ENCODE measurements around the gene ADAMTS19. TPM values are rescaled to one million over a fixed set of nuclear protein-coding genes. Genes with fewer than 3 reads are reported as not detected.
A peak's percentile ranks its signal among the peaks of the same experiment; 100 is the strongest.

Gene ADAMTS19
- total and polyA plus RNA-seq, 2 of the 8 experiments (the other 6 are each of a cell fraction or from before 2014, with no cell fraction given) = 17.3 to 28.8 TPM

- H2AK5ac ChIP-seq (ENCODE audit: low read depth, low read length) = no peak overlapping the region
- no peak overlapping the region for H2BK120ac ChIP-seq (replicated peaks; ENCODE audit: low read depth, low read length)
- no peak overlapping the region for H2BK20ac ChIP-seq (ENCODE audit: low read length)
- H3K79me1 ChIP-seq (ENCODE audit: low read depth, low read length) = no peaks in the 10 kb centered on the region
- H3K4me3 ChIP-seq (ENCODE audit: extremely low read depth in 1 of 4, insufficient read depth in 2 of 4, low read depth in 3 of 4, low read length in 4 of 4) = no peak overlapping the region
- ChIA-PET CTCF (ENCODE audit: partially characterized antibody) (interaction anchor here (0.8 to 2.2 kb wide), 4 partner anchors 8 to 111 kb away, joined by 3 to 6 read pairs (median 4); no protein-coding TSS in a partner anchor), POLR2A (ENCODE audit: partially characterized antibody) (no interaction called here)
- H3K56ac ChIP-seq (replicated peaks; ENCODE audit: insufficient read length, low read depth, low read length) = no peak overlapping the region
- H2AFZ ChIP-seq (ENCODE audit: low read length) = no peak overlapping the region
- WGBS, 2 experiments (ENCODE audit: extremely low coverage in 1 of 2, insufficient coverage in 1 of 2, insufficient read length in 1 of 2, insufficient replicate concordance in 2 of 2, low coverage in 1 of 2, low lambda C conversion rate in 2 of 2, missing lambda C conversion rate in 1 of 2) = 67% methylated on average over 2 of the region's 2 CpGs; no CpG with 5 or more reads in 1 of the 2 experiments
- H3K79me2 ChIP-seq (ENCODE audit: control insufficient read depth in 1 of 2, insufficient read depth in 2 of 2, low read length in 2 of 2) = no peaks in the 10 kb centered on the region
- no peak overlapping the region for H4K91ac ChIP-seq (replicated peaks; ENCODE audit: insufficient read length, low read length)
- no peak overlapping the region for H3K23ac ChIP-seq (ENCODE audit: insufficient read length)
- peaks cover 0 to 14% (median 0%) of the 10 kb centered on the region in 4 experiments; a peak in 4 of 8 replicates for H3K36me3 ChIP-seq (ENCODE audit: control insufficient read depth in 2 of 4, insufficient read depth in 4 of 4, low read length in 3 of 4)
- no peak overlapping the region for H3K18ac ChIP-seq (ENCODE audit: extremely low read depth, low read length)
- no peak overlapping the region for H3K14ac ChIP-seq (ENCODE audit: insufficient read length)
- H4K20me1 ChIP-seq (replicated peaks in 1 of 2; ENCODE audit: control insufficient read depth in 1 of 2, insufficient read depth in 2 of 2, low read length in 2 of 2) = no peaks in the 10 kb centered on the region
- H2BK5ac ChIP-seq (ENCODE audit: low read depth, low read length) = no peak overlapping the region
- peak overlapping the region in 1 of 2 experiments; percentile 12; a peak in 2 of 4 replicates for H3K4me2 ChIP-seq (ENCODE audit: insufficient read depth in 1 of 2, low read depth in 2 of 2, low read length in 2 of 2)
- H4K8ac ChIP-seq (ENCODE audit: extremely low read depth, insufficient read depth, low read length) = no peak overlapping the region
- H2BK15ac ChIP-seq (ENCODE audit: low read length) = no peak overlapping the region
- DNase-seq (ENCODE audit: low read depth in 1 of 2, low spot score in 2 of 2) (no peak), FAIRE-seq (no peak)
- H3K27me3 ChIP-seq (replicated peaks in 1 of 4; ENCODE audit: control insufficient read depth in 3 of 4, extremely low read depth in 1 of 4, insufficient read depth in 3 of 4, low read length in 3 of 4) = no peaks in the 10 kb centered on the region
- no peak overlapping the region; the same call in 1 of the 2 replicates for H3K27ac ChIP-seq (ENCODE audit: low read depth, low read length)
- H3K9me3 ChIP-seq (ENCODE audit: insufficient read depth in 2 of 2, low read depth in 1 of 2, low read length in 1 of 2) = no peaks in the 10 kb centered on the region
- no peak overlapping the region for H3K4ac ChIP-seq (replicated peaks; ENCODE audit: insufficient read length, low read depth, low read length)
- no peak overlapping the region for H4K5ac ChIP-seq (ENCODE audit: insufficient read length, low read depth, low read length)
- H3K4me1 ChIP-seq (replicated peaks in 1 of 4; ENCODE audit: control insufficient read depth in 3 of 4, insufficient read depth in 4 of 4, low read length in 3 of 4) = peaks cover 0 to 4% (median 1%) of the 10 kb centered on the region in 4 experiments; a peak in 2 of 7 replicates
- H3K23me2 ChIP-seq (ENCODE audit: low read depth, low read length) = no peaks in the 10 kb centered on the region
- H2BK12ac ChIP-seq (ENCODE audit: low read depth, low read length) = no peak overlapping the region
- H3K9ac ChIP-seq (replicated peaks in 1 of 4; ENCODE audit: extremely low read depth in 1 of 4, low read depth in 3 of 4, low read length in 3 of 4) = no peak overlapping the region
- TF ChIP-seq HDAC2 (IDR thresholded peaks at IDR 0.05; ENCODE audit: borderline replicate concordance in 1 of 2, low read depth in 2 of 2, low read length in 2 of 2) (no peak), GABPA (IDR thresholded peaks at IDR 0.05; ENCODE audit: borderline replicate concordance, insufficient read depth, low read length) (no peak), USF2 (IDR thresholded peaks at IDR 0.05; ENCODE audit: low read length) (no peak), SUZ12 (IDR thresholded peaks at IDR 0.05; ENCODE audit: low read length) (no peak), SIRT6 (IDR thresholded peaks at IDR 0.05; ENCODE audit: low read length) (no peak), SIN3A (conservative IDR thresholded peaks at IDR 0.05 in 1 of 2, IDR thresholded peaks at IDR 0.05 in 1 of 2; ENCODE audit: low read depth in 1 of 2, low read length in 2 of 2) (no peak), CBX5 (IDR thresholded peaks at IDR 0.05; ENCODE audit: low read depth, low read length) (no peak), EP300 (IDR thresholded peaks at IDR 0.05; ENCODE audit: borderline replicate concordance in 1 of 2, low read depth in 2 of 2, low read length in 2 of 2) (no peak)
Observed at GRCh38 chr5:129656952-129657351, 196.9 kb downstream of the ADAMTS19 start.
